Measurements from ENCODE around the gene HMGCR. TPM values are rescaled to one million over a fixed set of nuclear protein-coding genes. Genes with fewer than 3 reads are reported as not detected.

The HMGCR gene
- total and polyA plus RNA-seq, 7 donors = 9.7 to 61.9 (median 10.8) TPM

DNA sequence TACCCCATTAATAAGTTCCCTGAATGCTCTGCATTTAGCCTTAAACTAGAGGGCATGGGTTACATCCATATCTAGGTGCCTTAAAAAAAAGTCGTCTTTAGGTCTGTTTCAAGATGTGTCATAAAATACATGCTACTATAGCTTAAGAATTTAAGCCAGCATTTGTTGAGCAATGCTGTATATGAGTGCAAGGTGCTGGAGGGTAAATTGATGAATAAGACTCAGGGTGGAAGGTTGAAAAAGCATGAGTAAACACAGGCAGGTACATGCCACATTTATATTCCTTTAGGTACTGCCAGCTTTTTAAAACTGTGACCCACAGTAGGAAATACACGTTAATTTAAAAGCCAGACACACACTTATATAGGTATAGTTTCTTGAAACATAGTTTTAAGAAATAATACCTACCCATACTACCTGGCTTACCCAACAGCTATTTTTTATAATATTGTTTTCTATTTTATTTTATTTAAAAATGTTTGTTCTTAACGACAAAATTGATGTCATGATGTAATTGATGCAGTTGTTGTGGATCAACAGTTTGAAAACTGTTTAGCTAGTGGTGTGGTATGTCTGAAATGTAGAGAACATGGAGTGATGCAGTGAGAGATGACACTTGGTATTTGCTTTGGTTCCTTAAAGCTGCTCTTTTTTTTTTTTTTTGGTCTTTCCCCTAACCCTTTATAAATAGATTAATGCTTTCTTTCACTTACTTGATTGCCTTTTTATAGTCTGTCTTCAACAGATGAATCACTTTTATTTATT lies 3.9 kb downstream of the HMGCR start:
- H3K9me3 ChIP-seq = no peaks in the 10 kb centered on the region
- WGBS, 2 donors = 51 to 76% methylated on average over 3 of the region's 3 CpGs
- H3K4me1 ChIP-seq = peaks cover 0 to 17% (median 13%) of the 10 kb centered on the region in 4 donors
- H3K27ac ChIP-seq = no peak overlapping the region
- peaks cover 0 to 17% (median 4%) of the 10 kb centered on the region in 4 donors for H3K36me3 ChIP-seq
- intact Hi-C loops (cut with DNase I) = no loop called here
- no peak overlapping the region for H3K4me3 ChIP-seq
- TF ChIP-seq EP300 (IDR thresholded peaks at IDR 0.05) = no peak
- no peak for DNase-seq
- no peaks in the 10 kb centered on the region for H3K27me3 ChIP-seq

DNA sequence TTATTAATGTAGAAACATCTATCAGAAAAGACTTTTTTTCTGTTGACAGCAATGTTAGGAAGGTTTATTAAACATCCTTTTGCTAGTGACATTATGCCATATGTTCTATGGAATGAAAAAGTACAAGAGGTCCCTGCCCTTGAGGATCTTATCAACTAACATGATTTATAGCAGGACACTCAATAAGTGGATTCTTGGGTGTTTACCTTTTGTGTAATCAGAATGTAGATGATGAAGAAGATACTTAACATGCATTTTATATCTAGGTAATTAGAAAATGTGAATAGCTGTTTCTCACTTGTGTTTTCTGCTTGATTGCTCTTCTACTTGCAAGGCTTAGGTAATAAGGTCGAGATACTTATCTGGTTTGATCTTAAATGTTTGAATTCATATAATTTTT lies 4.9 kb downstream of the HMGCR start:
- WGBS, 2 donors = 83 to 91% methylated on average over 1 of the region's 1 CpG
- TF ChIP-seq EP300 (IDR thresholded peaks at IDR 0.05) = no peak
- no peak for TF ChIP-seq POLR2A (IDR thresholded peaks at IDR 0.05)
- no peak for TF ChIP-seq CTCF (IDR thresholded peaks at IDR 0.05)
- no peak for TF ChIP-seq POLR2AphosphoS5 (IDR thresholded peaks at IDR 0.05)
- Histone ChIP-seq H3K27me3 (no peaks in the 10 kb centered on the region), H3K27ac (no peak overlapping the region), H3K36me3 (peaks cover 0 to 27% (median 10%) of the 10 kb centered on the region in 4 donors), H3K4me1 (peaks cover 0 to 13% (median 11%) of the 10 kb centered on the region in 4 donors), H3K4me3 (no peak overlapping the region), H3K9me3 (no peaks in the 10 kb centered on the region)
- DNase-seq = no peak
- intact Hi-C loops (cut with DNase I) = no loop called here

GRCh38 chr5:75342836-75343235 lies 5.8 kb downstream of the HMGCR start:
- Histone ChIP-seq H3K36me3 (peaks cover 0 to 36% (median 15%) of the 10 kb centered on the region in 4 donors), H3K27ac (no peak overlapping the region), H3K27me3 (no peaks in the 10 kb centered on the region), H3K9me3 (no peaks in the 10 kb centered on the region), H3K4me1 (peaks cover 0 to 13% (median 9%) of the 10 kb centered on the region in 4 donors), H3K4me3 (no peak overlapping the region)
- 93 to 98% methylated on average over 4 of the region's 4 CpGs for WGBS, 2 donors
- DNase-seq = no peak
- no peak for TF ChIP-seq CTCF (IDR thresholded peaks at IDR 0.05)
- no peak for TF ChIP-seq POLR2AphosphoS5 (IDR thresholded peaks at IDR 0.05)
- TF ChIP-seq EP300 (IDR thresholded peaks at IDR 0.05) = no peak
- TF ChIP-seq POLR2A (IDR thresholded peaks at IDR 0.05) = no peak
- intact Hi-C loops (cut with DNase I) = no loop called here

DNA sequence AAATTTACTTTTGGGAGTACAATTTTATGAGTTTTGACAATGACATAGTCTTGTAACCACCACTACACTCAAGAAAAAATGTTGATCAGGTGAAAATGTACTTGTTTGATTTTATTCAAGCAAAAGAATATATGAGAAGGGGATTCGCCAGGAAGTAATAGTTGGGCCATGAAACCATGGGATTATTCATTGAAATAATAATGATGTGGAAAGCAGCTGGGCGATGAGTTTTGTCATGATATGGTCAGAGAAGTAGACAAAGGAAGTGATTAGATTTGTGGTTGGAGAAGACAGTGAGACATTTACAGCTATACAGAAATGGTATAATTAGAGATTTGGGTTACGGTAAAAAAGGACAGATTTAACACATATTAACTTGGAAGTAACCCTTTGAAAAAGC lies 11.2 kb downstream of the HMGCR start:
- peaks cover 0 to 89% (median 39%) of the 10 kb centered on the region in 4 donors for H3K36me3 ChIP-seq

More for the DNA sequence above, 11.2 kb downstream of the HMGCR start:
- Histone ChIP-seq H3K9me3 (no peaks in the 10 kb centered on the region), H3K4me1 (no peaks in the 10 kb centered on the region), H3K27me3 (no peaks in the 10 kb centered on the region), H3K27ac (no peak overlapping the region), H3K4me3 (no peak overlapping the region)
- WGBS, 2 donors = 94 to 96% methylated on average over 3 of the region's 3 CpGs
- TF ChIP-seq POLR2AphosphoS5 (IDR thresholded peaks at IDR 0.05) = no peak
- TF ChIP-seq POLR2A (IDR thresholded peaks at IDR 0.05) = no peak
- no peak for TF ChIP-seq CTCF (IDR thresholded peaks at IDR 0.05)
- TF ChIP-seq EP300 (IDR thresholded peaks at IDR 0.05) = no peak
- DNase-seq = no peak
- intact Hi-C loops (cut with DNase I) = no loop called here
